Measurements from ENCODE around the gene FOXQ1. TPM values are rescaled to one million over a fixed set of nuclear protein-coding genes. Genes with fewer than 3 reads are reported as not detected.
A peak's percentile ranks its signal among the peaks of the same experiment; 100 is the strongest.

Gene FOXQ1, protein sequence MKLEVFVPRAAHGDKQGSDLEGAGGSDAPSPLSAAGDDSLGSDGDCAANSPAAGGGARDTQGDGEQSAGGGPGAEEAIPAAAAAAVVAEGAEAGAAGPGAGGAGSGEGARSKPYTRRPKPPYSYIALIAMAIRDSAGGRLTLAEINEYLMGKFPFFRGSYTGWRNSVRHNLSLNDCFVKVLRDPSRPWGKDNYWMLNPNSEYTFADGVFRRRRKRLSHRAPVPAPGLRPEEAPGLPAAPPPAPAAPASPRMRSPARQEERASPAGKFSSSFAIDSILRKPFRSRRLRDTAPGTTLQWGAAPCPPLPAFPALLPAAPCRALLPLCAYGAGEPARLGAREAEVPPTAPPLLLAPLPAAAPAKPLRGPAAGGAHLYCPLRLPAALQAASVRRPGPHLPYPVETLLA
- total RNA-seq, result 0.35 TPM

DNA sequence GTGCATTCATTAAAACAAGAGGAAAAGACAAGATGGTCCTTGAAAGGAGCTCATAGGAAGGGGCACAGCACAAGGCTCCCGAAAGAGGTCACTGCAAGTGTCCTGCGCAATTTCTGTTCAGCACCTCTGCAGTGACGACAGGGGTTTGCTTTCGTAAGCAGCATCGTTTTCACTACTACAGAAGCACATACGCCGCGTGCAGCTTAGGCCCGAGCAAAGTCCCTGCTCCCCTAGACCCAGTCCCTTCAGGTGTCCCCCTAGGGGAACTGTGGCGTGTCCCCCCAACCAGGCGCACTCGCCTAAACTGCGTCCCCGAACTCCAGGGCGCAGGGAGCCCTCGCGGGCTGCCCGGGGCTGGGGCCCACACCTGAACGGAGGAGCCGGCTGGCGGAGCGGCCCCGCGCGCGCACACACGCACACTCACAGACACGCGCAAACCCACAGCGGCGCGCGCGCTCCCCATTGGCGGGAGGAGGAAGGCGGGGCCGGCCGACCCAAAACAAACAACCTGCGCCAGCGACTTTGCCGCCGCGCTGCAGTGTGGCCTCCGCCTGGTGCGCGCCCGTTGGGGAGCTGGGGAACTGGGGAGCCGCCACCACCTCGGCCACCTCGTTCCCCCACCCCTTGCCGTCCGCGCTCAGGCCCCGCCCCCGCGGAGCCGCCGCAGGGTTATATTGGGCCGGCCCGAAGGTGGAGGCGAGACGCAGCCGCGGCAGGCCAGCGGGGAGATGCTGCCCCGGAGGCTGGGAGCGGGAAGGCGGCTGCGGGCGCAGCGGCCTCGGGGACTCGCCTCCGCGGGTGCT, at the start of gene FOXQ1:
Gene FOXQ1 (plus strand): TSS at position 699 of the 803 bp plus-strand sequence. CDS start 607 bp downstream, outside the sequence.
- DNase-seq (ENCODE audit: low spot score) (peak; percentile 80), ATAC-seq (peak; percentile 84)

GRCh38 chr6:1262704-1263038, 49.2 kb upstream of the FOXQ1 start:
- ATAC-seq, result no peak

DNA sequence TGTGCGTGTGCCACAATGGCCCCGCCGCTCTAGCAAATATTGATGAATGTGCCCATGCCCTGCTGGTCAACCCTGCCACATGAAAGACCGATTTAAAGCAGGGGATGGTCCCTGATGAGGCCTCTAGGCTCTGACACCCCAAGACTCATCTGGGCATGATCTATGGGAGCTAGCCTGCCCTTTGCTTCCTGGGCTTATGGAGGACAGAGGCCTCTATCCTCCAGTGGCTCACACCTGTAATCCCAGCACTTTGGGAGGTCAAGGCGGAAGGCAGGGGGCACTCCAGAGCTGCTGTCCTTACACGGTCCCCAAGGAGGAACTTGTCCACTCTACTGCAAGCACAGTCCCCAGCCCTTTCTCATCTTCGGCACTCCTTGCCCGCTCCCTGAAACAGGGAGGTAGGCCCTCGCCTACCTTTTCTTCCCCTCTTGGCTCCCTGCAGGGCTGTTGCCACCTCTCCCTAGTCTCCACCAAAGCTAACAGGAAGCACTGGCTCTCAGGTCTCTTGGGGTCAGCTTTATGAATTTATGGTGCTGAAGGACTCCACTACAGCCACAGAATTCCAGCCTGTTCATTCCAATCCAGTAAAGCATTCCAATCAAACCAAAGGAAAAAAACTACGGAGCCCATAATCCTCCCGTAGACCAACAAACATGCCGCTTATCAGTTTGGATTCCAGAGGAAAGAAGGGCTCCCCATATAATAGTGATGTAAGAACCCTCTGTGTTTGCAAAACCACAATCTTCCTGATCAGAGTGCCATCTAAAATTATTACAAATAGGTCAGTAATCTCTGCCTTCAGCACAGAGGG, 48.7 kb upstream of the FOXQ1 start:
- ATAC-seq, result peak; percentile 19
- DNase-seq (ENCODE audit: low spot score), result no peak

More at GRCh38 chr6:1262704-1263038, 49.2 kb upstream of the FOXQ1 start:
- no peak for DNase-seq (ENCODE audit: low spot score)

DNA sequence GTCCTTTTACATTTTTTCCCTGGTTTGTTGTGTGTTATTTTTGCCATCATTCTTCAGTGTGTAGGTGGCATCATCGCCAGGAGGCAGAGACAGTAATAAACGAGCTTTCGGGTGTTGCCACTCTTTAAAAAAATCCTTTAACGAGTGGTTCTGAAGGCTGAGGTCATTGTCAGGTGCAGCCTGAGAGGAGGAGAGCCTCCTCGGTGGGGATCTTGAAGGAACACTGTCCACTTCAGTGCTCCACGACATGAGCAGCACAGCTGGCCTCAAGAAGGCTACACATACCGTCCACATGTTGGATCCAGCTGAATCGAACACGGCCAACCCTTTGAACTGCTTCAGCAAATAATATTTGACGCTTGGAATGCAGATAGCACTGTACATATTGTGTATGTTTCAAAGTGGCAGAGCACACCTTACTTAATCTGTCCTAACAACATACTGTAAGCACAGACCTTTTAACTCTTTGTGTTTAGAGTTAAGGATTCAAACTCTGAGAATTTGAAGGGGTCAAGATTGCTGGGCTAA, 48.0 kb upstream of the FOXQ1 start:
- ATAC-seq, result no peak
- no peak for DNase-seq (ENCODE audit: low spot score)

DNA sequence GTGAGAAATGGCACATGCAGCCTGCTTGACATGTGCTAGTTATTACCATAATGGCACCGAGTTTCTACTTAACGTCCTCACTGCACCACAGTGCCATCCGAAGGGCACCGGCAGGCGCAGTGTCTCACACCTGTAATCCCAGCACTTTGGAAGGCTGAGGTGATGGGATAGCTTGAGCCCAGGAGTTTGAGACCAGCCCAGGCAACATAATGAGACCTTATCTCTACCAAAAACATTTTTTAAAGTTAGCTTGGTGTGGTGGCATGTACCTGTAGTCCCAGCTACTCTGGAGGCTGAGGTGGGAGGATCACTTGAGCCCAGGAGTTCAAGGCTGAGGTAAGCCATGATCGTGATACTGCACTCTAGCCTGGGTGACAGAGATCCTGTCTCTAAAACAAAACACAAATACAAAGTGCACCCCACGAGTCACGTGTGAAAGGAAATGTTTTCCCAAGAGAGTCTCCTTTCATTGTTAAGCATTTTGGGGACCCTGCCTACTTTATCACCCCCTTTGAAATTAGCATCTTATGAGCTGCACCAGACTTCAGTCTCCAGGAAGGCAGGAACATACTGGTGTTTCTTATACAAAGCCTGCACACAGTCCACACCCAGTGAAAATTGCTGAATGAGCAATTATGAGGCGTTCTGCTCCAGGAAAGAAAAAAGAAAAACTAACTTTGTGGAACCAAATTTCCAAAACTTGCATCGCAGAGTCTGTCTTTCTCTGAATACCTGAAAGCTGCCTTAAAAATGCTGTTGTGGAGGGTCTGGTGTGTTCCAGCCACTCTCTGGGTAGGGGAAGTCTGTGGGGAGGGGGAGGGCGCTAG, 47.1 kb upstream of the FOXQ1 start:
- no peak for DNase-seq (ENCODE audit: low spot score)
- no peak for ATAC-seq

GRCh38 chr6:1266686-1267056, 45.2 kb upstream of the FOXQ1 start:
- no peak for ATAC-seq
- DNase-seq (ENCODE audit: low spot score), result no peak

GRCh38 chr6:1267057-1267732, 44.7 kb upstream of the FOXQ1 start:
- DNase-seq (ENCODE audit: low spot score) (no peak), ATAC-seq (no peak)

- no peak for DNase-seq (ENCODE audit: low spot score)
Observed at GRCh38 chr6:1267790-1268762, 43.8 kb upstream of the FOXQ1 start.

DNA sequence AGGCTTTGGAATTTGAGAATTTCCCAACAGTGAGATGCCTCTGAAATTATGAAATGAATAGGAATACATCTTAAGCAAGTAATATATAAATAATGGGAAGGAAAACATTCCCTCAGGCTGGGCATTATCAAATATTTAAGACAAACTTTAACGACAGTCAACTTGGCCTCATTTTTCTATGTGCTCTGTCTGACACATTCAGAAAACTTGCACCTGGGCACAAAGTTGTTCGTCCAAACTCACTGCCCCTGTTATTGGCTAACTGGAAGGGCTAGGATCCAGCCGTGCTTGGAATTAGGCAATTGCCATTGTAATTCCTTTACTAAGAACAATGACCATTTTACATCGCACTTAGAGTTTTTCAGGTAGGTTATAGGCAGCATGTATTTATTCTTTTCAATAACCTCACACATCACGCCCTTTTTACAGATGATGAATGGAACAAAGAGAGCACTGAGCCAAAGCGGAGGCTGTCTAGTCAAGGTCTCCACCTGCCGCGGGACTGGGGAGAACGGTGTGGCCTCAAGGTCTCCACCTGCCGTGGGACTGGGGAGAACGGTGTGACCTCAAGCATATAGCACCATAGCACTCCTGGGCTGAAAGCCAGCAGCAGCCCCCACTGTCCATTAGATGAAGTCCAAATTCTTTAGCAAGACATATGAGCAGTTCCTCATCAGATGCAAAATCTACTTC, 40.7 kb upstream of the FOXQ1 start:
- ATAC-seq, result no peak
- DNase-seq (ENCODE audit: low spot score), result no peak

More at GRCh38 chr6:1267790-1268762, 43.8 kb upstream of the FOXQ1 start:
- ATAC-seq, result no peak

- ATAC-seq, result no peak
- no peak for DNase-seq (ENCODE audit: low spot score)
Observed at GRCh38 chr6:1278061-1278720, 33.7 kb upstream of the FOXQ1 start.

GRCh38 chr6:1279065-1279464, 32.8 kb upstream of the FOXQ1 start:
- DNase-seq (ENCODE audit: low spot score), result no peak
- no peak for ATAC-seq

DNA sequence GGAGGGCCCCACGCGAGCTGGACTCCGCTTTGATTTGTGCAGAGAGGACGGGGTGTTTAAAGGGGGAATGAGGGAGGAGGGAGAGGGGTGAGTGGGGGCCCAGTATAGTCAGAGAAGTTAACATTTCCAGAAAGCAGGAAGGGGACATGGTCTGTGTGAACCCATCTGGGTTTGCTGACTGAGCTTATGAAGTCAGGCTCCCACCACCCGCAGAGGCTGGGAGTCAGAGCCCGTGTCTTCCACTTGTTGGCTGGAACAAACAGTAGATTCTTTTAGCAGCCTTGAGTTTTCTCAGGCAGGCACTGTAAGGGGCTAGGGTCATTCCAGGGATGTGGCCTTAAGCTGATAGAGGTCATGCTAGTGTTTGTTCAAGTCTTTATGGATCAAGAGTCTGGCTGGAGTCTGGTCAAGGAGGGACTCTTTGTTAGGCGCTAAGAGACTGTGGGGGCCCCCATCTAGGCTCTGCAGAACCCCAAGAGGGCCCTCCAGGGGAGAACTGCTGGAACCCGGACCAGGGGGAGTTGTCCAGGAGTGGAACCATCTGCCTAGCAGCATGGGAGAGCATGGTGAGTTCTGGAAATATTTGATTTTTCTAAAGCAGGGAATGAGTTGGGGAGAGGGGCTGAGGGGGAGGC, 31.1 kb upstream of the FOXQ1 start:
- DNase-seq (ENCODE audit: low spot score) (no peak), ATAC-seq (no peak)

DNA sequence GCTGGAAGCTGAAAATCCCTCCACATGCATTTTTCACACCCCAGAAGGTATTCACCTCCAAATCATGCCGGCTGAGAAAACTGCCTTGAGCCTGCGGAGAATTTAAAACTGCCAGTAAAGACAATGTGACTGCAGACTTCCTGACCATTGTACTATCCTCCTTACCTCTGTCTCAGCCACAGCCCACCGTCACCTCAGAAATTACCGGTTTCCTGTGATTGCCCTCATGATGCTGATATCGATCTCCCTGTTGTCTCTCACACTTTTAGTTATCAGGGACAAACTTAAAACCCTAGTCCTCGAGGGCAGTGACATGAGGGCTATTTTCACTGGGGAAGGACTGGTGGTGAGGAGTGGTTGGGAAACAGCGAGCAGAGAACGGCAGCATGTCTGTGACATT, 30.2 kb upstream of the FOXQ1 start:
- DNase-seq (ENCODE audit: low spot score) (no peak), ATAC-seq (no peak)

DNA sequence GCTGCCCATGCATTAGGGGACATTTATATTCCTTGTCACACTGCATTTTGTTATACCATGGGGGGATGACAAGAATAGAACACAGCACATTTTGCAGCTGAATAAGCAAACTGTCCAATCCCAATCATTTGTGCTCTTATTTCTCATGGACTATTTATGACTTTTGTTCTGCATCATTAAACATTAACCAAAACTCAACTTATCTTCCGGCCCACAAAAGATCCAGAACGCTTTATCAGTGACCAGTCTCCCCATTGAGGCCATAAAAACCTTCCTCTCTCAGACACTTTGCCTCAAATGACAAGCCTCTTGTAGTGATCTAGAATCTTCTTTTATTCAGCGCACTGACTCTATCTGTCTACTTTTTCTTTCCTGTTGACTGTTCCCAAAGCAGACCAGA, 28.4 kb upstream of the FOXQ1 start:
- DNase-seq (ENCODE audit: low spot score) (no peak), ATAC-seq (no peak)

DNA sequence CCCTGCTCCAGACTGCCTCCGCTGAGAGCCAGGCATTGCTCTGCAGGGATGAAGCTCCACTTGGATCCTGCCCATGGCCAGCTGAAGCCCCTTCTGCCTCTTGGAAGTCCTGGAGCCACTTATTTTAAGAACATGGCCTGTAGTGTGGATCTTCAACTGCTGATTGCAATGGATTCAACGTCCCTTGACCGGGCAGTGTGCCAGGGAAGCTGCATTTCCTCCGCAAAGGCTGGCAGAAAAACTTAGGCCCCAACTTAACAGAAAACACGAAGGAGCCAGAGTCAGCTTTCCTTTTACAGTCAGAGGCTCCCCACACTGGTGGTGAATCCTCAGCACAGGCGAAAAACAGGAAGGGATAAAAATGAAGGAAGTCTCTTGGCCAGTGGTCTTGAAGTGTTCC, 26.3 kb upstream of the FOXQ1 start:
- ATAC-seq (no peak), DNase-seq (ENCODE audit: low spot score) (no peak)

DNA sequence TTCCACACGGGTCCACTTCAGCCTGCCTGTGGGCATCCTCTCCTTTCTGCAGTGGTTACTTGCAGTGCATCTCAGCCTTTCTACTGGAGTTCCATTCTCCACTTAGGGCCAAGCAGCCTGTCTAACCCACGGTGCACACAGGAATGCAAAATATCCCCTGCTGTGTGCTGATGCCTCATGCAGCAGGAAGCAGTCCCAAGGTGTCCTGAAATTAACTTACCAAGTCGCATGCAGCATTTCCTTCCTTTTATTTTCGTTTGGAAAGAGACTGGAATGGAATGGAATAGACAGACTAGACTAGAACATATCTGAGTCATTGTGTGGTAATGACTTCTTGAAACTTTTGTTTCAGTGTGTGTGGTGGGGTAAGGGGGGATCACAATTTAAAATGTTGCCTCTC, 25.9 kb upstream of the FOXQ1 start:
- DNase-seq (ENCODE audit: low spot score) (no peak), ATAC-seq (no peak)

DNA sequence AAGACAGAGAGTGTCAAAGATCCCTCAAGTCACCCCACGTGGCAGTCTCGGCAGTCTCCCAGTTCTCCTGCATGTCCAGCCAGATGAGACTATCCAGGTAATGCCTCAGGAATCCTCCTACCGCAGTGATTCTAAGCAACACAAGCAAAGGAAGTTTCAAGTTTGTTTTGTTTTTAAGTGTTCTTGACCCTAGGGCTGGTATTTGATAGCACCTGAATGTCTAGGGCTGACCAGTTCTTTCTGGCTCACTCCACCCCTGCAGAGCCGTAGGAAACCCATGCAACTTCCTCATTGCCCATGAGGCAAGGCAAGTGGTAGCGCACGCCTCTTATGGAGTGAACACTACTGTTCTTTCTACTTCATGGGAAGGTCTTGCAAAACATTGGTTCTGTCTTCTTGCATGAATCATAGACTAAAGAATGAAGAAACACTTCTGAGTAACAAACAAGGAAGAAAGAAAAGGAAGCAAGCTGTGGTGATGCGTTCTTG, 24.8 kb upstream of the FOXQ1 start:
- ATAC-seq, result no peak
- DNase-seq (ENCODE audit: low spot score), result no peak
